ENCODE data around the gene GLI1. TPM values are rescaled to one million over a fixed set of nuclear protein-coding genes. Genes with fewer than 3 reads are reported as not detected.

Gene GLI1
- total and polyA plus RNA-seq, 2 donors, result 0.71 to 0.85 TPM

DNA sequence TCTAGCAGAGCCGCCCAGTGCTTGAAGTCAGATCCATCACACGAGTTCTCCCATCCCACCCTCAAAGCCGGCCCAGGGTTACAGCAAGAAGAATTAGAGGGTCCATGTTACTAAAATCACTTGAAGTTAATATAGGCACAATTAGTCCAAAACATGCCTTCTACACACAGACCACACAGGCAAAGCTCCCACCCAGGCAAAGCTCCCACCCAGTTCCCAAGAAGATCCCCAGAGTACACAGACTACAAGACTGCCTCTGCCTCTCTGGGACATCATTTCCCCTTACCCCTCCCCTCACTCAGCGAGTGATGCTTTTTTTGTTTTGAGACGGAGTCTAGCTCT lies 3.3 kb downstream of the GLI1 start:
- peaks cover 18 to 37% of the 10 kb centered on the region in 2 donors for H3K27me3 ChIP-seq (ENCODE audit: control insufficient read depth in 2 of 2, insufficient read depth in 1 of 2, low read length in 1 of 2)
- H3K4me3 ChIP-seq (ENCODE audit: low read length in 2 of 2), result no peak overlapping the region
- no peak overlapping the region for H3K27ac ChIP-seq (ENCODE audit: low read depth in 1 of 2, low read length in 1 of 2)
- no peak for DNase-seq (ENCODE audit: low read depth in 6 of 9, low spot score in 9 of 9)
- H3K4me1 ChIP-seq (ENCODE audit: control insufficient read depth in 2 of 2, insufficient read depth in 2 of 2, low read length in 2 of 2), result peaks cover 14 to 43% of the 10 kb centered on the region in 2 donors
- WGBS, result 31% methylated on average over 5 of the region's 5 CpGs
- no peaks in the 10 kb centered on the region for H3K9me3 ChIP-seq (ENCODE audit: control insufficient read depth in 2 of 2, insufficient read depth in 1 of 2, low read length in 1 of 2)
- peaks cover 4 to 7% of the 10 kb centered on the region in 2 donors for H3K36me3 ChIP-seq (ENCODE audit: control insufficient read depth in 2 of 2, insufficient read depth in 2 of 2, low read length in 1 of 2)

DNA sequence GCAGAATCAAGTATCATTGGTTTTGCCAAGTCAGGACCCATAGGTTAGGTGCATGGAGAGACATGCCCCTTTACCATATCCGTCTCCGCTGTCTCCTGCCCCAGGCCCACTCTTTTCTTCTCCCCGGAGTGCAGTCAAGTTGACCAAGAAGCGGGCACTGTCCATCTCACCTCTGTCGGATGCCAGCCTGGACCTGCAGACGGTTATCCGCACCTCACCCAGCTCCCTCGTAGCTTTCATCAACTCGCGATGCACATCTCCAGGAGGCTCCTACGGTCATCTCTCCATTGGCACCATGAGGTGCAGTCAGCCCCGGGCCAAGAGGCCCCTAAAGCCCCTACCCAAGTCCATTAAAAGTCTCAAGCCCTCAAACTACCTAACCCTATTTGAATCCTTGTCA lies 5.0 kb downstream of the GLI1 start:
- no peak for DNase-seq (ENCODE audit: low read depth in 6 of 9, low spot score in 9 of 9)
- peaks cover 14 to 32% of the 10 kb centered on the region in 2 donors for H3K4me1 ChIP-seq (ENCODE audit: control insufficient read depth in 2 of 2, insufficient read depth in 2 of 2, low read length in 2 of 2)
- no peak overlapping the region for H3K4me3 ChIP-seq (ENCODE audit: low read length in 2 of 2)
- peaks cover 10 to 15% of the 10 kb centered on the region in 2 donors for H3K36me3 ChIP-seq (ENCODE audit: control insufficient read depth in 2 of 2, insufficient read depth in 2 of 2, low read length in 1 of 2)
- no peak overlapping the region for H3K27ac ChIP-seq (ENCODE audit: low read depth in 1 of 2, low read length in 1 of 2)
- H3K27me3 ChIP-seq (ENCODE audit: control insufficient read depth in 2 of 2, insufficient read depth in 1 of 2, low read length in 1 of 2), result peaks cover 18 to 37% of the 10 kb centered on the region in 2 donors
- 96% methylated on average over 12 of the region's 12 CpGs for WGBS
- H3K9me3 ChIP-seq (ENCODE audit: control insufficient read depth in 2 of 2, insufficient read depth in 1 of 2, low read length in 1 of 2), result no peaks in the 10 kb centered on the region

DNA sequence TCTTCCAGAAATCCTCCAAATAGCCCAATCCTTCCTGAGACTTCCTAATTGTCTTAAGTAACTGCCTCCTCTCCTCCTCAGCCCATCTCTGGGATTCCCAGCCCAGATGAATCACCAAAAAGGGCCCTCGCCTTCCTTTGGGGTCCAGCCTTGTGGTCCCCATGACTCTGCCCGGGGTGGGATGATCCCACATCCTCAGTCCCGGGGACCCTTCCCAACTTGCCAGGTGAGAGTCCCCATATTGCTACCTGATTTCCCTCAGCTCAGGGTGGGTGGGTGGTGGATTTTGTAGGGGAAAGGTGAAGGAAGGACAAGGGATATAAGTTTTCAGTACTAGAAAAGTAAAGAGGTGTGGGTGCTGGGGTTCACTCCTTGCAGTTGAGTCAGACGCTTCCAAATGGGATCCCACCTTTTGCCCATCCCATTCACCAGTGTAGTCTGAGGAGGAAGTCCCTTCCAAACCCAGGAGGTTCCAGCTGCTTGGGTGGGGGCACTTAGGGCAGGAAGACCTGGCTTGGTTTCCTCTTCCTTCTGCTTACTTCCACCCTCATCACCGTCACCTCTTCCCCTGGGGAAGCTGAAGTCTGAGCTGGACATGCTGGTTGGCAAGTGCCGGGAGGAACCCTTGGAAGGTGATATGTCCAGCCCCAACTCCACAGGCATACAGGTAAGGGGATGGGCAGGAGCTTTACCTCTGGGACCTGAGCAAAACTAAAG lies 5.6 kb downstream of the GLI1 start:
- 88% methylated on average over 6 of the region's 6 CpGs for WGBS
- no peak for DNase-seq (ENCODE audit: low read depth in 6 of 9, low spot score in 9 of 9)
- peaks cover 16 to 33% of the 10 kb centered on the region in 2 donors for H3K27me3 ChIP-seq (ENCODE audit: control insufficient read depth in 2 of 2, insufficient read depth in 1 of 2, low read length in 1 of 2)

DNA sequence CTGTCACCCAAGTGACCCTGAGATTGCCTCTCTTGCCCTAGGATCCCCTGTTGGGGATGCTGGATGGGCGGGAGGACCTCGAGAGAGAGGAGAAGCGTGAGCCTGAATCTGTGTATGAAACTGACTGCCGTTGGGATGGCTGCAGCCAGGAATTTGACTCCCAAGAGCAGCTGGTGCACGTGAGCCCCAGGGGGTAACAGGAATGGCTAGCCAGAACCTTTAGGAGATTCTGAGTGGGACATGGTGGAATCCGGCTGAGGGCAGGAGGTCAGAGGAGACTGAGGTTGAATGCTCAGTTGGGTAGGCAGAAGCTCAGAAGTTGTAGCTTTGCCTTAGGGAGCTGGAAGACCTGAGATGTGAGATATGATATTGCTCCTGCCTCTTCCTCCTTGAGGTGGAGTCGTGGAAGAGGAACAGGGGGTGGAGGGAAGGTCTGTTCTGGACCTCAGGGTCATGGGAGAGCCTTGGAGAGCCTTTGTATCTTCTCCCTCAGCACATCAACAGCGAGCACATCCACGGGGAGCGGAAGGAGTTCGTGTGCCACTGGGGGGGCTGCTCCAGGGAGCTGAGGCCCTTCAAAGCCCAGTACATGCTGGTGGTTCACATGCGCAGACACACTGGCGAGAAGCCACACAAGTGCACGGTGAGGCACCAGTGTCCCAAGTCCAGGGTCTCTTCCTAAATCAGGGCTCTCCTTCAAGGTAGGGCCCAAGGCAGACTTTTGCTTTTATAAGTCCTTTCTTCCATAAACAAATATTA lies 6.3 kb downstream of the GLI1 start:
- 81% methylated on average over 14 of the region's 14 CpGs for WGBS
- no peak overlapping the region for H3K4me3 ChIP-seq (ENCODE audit: low read length in 2 of 2)
- H3K27ac ChIP-seq (ENCODE audit: low read depth in 1 of 2, low read length in 1 of 2), result no peak overlapping the region
- H3K27me3 ChIP-seq (ENCODE audit: control insufficient read depth in 2 of 2, insufficient read depth in 1 of 2, low read length in 1 of 2), result peaks cover 8 to 26% of the 10 kb centered on the region in 2 donors
- peaks cover 6 to 22% of the 10 kb centered on the region in 2 donors for H3K4me1 ChIP-seq (ENCODE audit: control insufficient read depth in 2 of 2, insufficient read depth in 2 of 2, low read length in 2 of 2)
- H3K36me3 ChIP-seq (ENCODE audit: control insufficient read depth in 2 of 2, insufficient read depth in 2 of 2, low read length in 1 of 2), result peaks cover 24 to 29% of the 10 kb centered on the region in 2 donors
- H3K9me3 ChIP-seq (ENCODE audit: control insufficient read depth in 2 of 2, insufficient read depth in 1 of 2, low read length in 1 of 2), result no peaks in the 10 kb centered on the region
- DNase-seq (ENCODE audit: low read depth in 6 of 9, low spot score in 9 of 9), result no peak

More for the DNA sequence above, 5.6 kb downstream of the GLI1 start:
- Histone ChIP-seq H3K4me1 (ENCODE audit: control insufficient read depth in 2 of 2, insufficient read depth in 2 of 2, low read length in 2 of 2) (peaks cover 14 to 29% of the 10 kb centered on the region in 2 donors), H3K36me3 (ENCODE audit: control insufficient read depth in 2 of 2, insufficient read depth in 2 of 2, low read length in 1 of 2) (peaks cover 17 to 22% of the 10 kb centered on the region in 2 donors), H3K9me3 (ENCODE audit: control insufficient read depth in 2 of 2, insufficient read depth in 1 of 2, low read length in 1 of 2) (no peaks in the 10 kb centered on the region), H3K27ac (ENCODE audit: low read depth in 1 of 2, low read length in 1 of 2) (no peak overlapping the region), H3K4me3 (ENCODE audit: low read length in 2 of 2) (no peak overlapping the region)

DNA sequence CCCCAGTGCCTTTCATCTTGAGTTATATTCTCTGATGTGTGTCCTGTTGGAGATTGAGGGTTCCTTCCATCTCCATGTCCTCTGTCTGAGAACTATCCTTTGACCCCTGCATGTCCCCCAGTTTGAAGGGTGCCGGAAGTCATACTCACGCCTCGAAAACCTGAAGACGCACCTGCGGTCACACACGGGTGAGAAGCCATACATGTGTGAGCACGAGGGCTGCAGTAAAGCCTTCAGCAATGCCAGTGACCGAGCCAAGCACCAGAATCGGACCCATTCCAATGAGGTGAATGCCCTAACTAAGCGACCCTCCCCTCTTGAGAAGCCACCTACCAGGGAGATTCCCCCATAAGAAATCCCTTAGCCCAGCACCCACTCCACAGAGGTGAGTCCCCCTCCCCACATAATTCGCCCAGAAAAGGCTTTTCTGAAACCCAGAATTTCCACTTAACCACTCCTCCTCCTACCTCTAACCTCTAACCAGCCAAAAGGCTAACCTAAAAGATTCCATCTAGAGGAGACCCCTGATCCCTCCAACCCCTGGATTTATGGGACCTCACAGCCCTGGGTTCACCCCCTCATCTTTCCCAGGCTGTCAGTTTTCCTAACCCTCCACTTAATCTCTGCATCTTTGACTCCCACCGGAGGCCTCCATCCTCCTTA lies 7.8 kb downstream of the GLI1 start:
- Histone ChIP-seq H3K9me3 (ENCODE audit: control insufficient read depth in 2 of 2, insufficient read depth in 1 of 2, low read length in 1 of 2) (no peaks in the 10 kb centered on the region), H3K27ac (ENCODE audit: low read depth in 1 of 2, low read length in 1 of 2) (no peak overlapping the region), H3K27me3 (ENCODE audit: control insufficient read depth in 2 of 2, insufficient read depth in 1 of 2, low read length in 1 of 2) (peaks cover 0 to 12% of the 10 kb centered on the region in 2 donors), H3K36me3 (ENCODE audit: control insufficient read depth in 2 of 2, insufficient read depth in 2 of 2, low read length in 1 of 2) (peaks cover 38 to 43% of the 10 kb centered on the region in 2 donors), H3K4me3 (ENCODE audit: low read length in 2 of 2) (no peak overlapping the region), H3K4me1 (ENCODE audit: control insufficient read depth in 2 of 2, insufficient read depth in 2 of 2, low read length in 2 of 2) (peaks cover 0 to 8% of the 10 kb centered on the region in 2 donors)
- DNase-seq (ENCODE audit: low read depth in 6 of 9, low spot score in 9 of 9), result no peak
- WGBS, result 94% methylated on average over 12 of the region's 12 CpGs

DNA sequence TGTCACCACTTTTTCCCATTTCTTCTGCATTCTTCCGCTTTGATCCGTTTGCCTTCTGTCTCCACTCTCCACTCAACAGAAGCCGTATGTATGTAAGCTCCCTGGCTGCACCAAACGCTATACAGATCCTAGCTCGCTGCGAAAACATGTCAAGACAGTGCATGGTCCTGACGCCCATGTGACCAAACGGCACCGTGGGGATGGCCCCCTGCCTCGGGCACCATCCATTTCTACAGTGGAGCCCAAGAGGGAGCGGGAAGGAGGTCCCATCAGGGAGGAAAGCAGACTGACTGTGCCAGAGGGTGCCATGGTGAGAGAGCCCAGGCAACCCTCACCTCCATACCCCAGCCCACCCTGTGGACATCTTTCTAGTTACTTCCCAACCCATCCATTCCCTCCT lies 8.3 kb downstream of the GLI1 start:
- whole genome bisulfite sequencing, result 96% methylated on average over 11 of the region's 11 CpGs
- H3K4me3 ChIP-seq (ENCODE audit: low read length in 2 of 2), result no peak overlapping the region

DNA sequence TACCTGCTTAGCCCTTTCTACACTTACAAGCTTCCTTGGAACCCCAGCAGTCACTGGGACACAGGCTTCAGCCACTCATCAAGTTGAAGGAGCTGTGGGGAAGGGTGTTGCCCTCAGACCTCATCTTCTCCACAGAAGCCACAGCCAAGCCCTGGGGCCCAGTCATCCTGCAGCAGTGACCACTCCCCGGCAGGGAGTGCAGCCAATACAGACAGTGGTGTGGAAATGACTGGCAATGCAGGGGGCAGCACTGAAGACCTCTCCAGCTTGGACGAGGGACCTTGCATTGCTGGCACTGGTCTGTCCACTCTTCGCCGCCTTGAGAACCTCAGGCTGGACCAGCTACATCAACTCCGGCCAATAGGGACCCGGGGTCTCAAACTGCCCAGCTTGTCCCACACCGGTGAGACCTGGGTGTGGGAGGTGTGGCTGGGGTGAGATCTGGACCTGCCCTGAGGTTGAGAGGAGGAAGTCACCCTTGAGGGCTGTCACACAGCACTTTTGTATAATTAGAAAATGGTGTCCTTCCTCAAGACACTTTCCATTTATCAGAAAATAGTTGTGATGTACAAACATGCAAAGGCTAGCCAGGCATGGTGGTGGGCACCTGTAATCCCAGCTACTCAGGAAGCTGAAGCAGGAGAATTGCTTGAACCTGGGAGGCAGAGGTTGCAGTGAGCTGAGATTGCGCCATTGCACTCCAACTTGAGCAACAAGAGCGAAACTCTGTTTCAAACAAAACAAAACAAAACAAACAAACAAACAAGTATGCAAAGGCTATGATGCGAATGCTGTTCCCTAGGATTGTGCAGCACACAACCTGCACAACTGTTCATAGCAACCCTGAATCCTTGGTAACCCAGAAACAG lies 9.9 kb downstream of the GLI1 start:
- H3K4me1 ChIP-seq (ENCODE audit: control insufficient read depth in 2 of 2, insufficient read depth in 2 of 2, low read length in 2 of 2), result no peaks in the 10 kb centered on the region
- no peak for DNase-seq (ENCODE audit: low read depth in 6 of 9, low spot score in 9 of 9)
- no peak overlapping the region for H3K27ac ChIP-seq (ENCODE audit: low read depth in 1 of 2, low read length in 1 of 2)
- peaks cover 55 to 62% of the 10 kb centered on the region in 2 donors for H3K36me3 ChIP-seq (ENCODE audit: control insufficient read depth in 2 of 2, insufficient read depth in 2 of 2, low read length in 1 of 2)
- no peak overlapping the region for H3K4me3 ChIP-seq (ENCODE audit: low read length in 2 of 2)
- 98% methylated on average over 10 of the region's 10 CpGs for WGBS
- H3K27me3 ChIP-seq (ENCODE audit: control insufficient read depth in 2 of 2, insufficient read depth in 1 of 2, low read length in 1 of 2), result peaks cover 0 to 7% of the 10 kb centered on the region in 2 donors
- no peaks in the 10 kb centered on the region for H3K9me3 ChIP-seq (ENCODE audit: control insufficient read depth in 2 of 2, insufficient read depth in 1 of 2, low read length in 1 of 2)

More for the DNA sequence above, 8.3 kb downstream of the GLI1 start:
- Histone ChIP-seq H3K27me3 (ENCODE audit: control insufficient read depth in 2 of 2, insufficient read depth in 1 of 2, low read length in 1 of 2) (peaks cover 0 to 12% of the 10 kb centered on the region in 2 donors), H3K27ac (ENCODE audit: low read depth in 1 of 2, low read length in 1 of 2) (no peak overlapping the region), H3K36me3 (ENCODE audit: control insufficient read depth in 2 of 2, insufficient read depth in 2 of 2, low read length in 1 of 2) (peaks cover 42 to 49% of the 10 kb centered on the region in 2 donors), H3K4me1 (ENCODE audit: control insufficient read depth in 2 of 2, insufficient read depth in 2 of 2, low read length in 2 of 2) (peaks cover 0 to 2% of the 10 kb centered on the region in 2 donors), H3K9me3 (ENCODE audit: control insufficient read depth in 2 of 2, insufficient read depth in 1 of 2, low read length in 1 of 2) (no peaks in the 10 kb centered on the region)
- DNase-seq (ENCODE audit: low read depth in 6 of 9, low spot score in 9 of 9), result no peak

DNA sequence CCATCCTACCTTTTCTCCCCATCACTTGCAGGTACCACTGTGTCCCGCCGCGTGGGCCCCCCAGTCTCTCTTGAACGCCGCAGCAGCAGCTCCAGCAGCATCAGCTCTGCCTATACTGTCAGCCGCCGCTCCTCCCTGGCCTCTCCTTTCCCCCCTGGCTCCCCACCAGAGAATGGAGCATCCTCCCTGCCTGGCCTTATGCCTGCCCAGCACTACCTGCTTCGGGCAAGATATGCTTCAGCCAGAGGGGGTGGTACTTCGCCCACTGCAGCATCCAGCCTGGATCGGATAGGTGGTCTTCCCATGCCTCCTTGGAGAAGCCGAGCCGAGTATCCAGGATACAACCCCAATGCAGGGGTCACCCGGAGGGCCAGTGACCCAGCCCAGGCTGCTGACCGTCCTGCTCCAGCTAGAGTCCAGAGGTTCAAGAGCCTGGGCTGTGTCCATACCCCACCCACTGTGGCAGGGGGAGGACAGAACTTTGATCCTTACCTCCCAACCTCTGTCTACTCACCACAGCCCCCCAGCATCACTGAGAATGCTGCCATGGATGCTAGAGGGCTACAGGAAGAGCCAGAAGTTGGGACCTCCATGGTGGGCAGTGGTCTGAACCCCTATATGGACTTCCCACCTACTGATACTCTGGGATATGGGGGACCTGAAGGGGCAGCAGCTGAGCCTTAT lies 10.8 kb downstream of the GLI1 start:
- H3K36me3 ChIP-seq (ENCODE audit: control insufficient read depth in 2 of 2, insufficient read depth in 2 of 2, low read length in 1 of 2), result peaks cover 64 to 71% of the 10 kb centered on the region in 2 donors
- no peak overlapping the region for H3K27ac ChIP-seq (ENCODE audit: low read depth in 1 of 2, low read length in 1 of 2)
- no peak overlapping the region for H3K4me3 ChIP-seq (ENCODE audit: low read length in 2 of 2)
- WGBS, result 98% methylated on average over 14 of the region's 14 CpGs
- no peaks in the 10 kb centered on the region for H3K9me3 ChIP-seq (ENCODE audit: control insufficient read depth in 2 of 2, insufficient read depth in 1 of 2, low read length in 1 of 2)
- DNase-seq (ENCODE audit: low read depth in 6 of 9, low spot score in 9 of 9), result no peak
- H3K4me1 ChIP-seq (ENCODE audit: control insufficient read depth in 2 of 2, insufficient read depth in 2 of 2, low read length in 2 of 2), result peaks cover 4 to 7% of the 10 kb centered on the region in 2 donors
- peaks cover 0 to 10% of the 10 kb centered on the region in 2 donors for H3K27me3 ChIP-seq (ENCODE audit: control insufficient read depth in 2 of 2, insufficient read depth in 1 of 2, low read length in 1 of 2)

Data from thymus (tissue), 11 donors.